LNCaP clone FGC (cell line): ENCODE data around the gene RSPO1.

Experiments used
- DNase-seq: peaks from one replicate; pipeline ENCODE4 v3.0.0-alpha.2; 2011; ENCODE audit warnings: low read depth
- H3K4me3 ChIP-seq: 2 replicates; pipeline ENCODE4 v1.5.1; 2011; ENCODE audit warnings: mild to moderate bottlenecking, low read depth, low read length, control low read depth
- TF ChIP-seq, protein P1 (sequence below): IDR thresholded peaks from 2 replicates; pipeline ENCODE4 v1.5.1; 2012; ENCODE audit warnings: mild to moderate bottlenecking; ENCODE audit not compliant: control insufficient read depth, insufficient read depth; ENCODE audit errors: extremely low read depth

Gene RSPO1

DNA sequence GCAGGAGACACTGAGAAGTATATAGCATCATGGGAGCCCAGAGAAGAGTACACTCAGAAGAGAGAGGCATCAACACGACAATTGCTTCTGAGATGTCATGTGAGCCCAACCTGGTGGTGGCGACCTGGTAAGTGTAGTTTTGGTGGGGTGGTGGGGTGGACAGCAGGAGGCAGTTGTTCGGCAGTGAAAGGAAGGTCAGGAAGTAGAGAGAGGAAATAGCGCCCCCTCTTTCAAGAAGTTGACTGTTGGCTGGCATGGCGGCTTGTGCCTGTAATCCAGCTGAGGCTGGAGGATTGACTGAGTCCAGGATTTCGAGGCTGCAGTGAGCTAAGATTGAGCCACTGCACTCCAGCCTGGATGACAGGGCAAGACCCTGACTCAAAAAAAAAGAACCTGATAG, 12.6 kb downstream of the RSPO1 start:
- TF ChIP-seq, protein P1, sequence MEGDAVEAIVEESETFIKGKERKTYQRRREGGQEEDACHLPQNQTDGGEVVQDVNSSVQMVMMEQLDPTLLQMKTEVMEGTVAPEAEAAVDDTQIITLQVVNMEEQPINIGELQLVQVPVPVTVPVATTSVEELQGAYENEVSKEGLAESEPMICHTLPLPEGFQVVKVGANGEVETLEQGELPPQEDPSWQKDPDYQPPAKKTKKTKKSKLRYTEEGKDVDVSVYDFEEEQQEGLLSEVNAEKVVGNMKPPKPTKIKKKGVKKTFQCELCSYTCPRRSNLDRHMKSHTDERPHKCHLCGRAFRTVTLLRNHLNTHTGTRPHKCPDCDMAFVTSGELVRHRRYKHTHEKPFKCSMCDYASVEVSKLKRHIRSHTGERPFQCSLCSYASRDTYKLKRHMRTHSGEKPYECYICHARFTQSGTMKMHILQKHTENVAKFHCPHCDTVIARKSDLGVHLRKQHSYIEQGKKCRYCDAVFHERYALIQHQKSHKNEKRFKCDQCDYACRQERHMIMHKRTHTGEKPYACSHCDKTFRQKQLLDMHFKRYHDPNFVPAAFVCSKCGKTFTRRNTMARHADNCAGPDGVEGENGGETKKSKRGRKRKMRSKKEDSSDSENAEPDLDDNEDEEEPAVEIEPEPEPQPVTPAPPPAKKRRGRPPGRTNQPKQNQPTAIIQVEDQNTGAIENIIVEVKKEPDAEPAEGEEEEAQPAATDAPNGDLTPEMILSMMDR: no peak
- no peak overlapping the region for H3K4me3 ChIP-seq
- DNase-seq: no peak

DNA sequence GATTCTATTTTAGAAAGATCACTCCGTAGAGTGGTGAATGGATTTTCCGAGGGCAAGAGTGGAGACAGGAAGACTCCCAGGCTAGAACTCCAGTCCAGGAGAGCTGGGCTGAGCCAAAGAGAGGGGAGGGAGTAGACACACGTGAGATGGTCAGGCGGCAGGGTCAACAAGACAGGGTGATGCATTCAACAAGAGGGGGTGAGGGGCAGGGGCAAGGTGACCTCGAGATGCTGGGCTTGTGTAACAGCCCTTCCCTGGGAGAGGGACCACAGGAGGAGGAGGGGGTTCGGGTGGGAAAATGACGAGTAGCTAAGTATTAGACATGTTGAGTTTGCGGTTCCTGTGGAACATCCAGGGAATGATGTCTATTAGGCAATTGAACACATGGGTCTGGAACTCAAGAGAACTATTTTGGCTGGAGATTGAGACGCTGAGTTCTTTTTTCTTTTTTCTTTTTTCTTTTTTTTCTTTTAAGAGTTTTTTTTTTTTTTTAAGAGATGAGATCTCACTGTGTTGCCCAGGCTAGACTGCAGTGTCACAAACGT, 13.3 kb downstream of the RSPO1 start:
- DNase-seq: no peak
- H3K4me3 ChIP-seq: no peak overlapping the region

DNA sequence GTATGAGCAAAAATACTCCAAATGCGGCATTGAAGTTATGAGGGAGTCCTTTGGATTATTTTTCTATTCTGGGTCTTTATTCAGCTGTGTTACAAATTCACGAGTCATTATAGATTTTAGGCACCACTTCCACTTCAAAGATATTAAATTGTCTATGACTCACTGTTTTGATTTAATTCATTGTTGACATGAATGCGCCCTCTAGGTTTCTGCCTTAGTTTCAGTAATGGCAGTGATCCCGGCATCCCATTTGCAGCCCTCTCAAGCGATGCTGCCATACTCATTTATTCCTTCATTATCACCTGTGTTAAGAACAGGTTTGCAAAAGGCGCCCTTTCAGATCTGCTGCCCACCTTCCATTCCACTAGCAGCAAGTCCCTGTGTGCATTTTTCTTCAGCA, 14.0 kb downstream of the RSPO1 start:
- no peak for DNase-seq
- H3K4me3 ChIP-seq: no peak overlapping the region
- TF ChIP-seq, protein P1: no peak

More for the DNA sequence above, 13.3 kb downstream of the RSPO1 start:
- TF ChIP-seq, protein P1: no peak

DNA sequence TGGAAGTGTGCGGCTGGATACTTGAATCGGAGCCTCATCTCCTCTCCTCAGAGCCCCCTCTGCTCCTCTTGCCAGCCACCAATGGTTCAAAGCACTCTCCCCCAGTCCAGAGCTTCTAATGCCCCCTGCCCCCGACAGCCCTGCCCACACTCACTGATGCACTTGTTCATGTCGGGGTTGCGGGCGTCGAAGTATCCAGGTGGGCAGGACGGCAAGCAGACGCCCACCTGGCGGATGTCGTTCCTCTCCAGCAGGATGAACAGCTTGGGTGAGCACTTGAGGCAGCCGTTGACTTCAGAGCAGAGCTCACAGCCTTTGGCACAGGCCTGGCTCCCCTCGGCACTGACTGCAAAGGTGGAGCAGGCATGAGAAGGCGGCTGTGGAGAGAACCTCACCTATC, 18.4 kb downstream of the RSPO1 start:
- TF ChIP-seq, protein P1: no peak
- no peak for DNase-seq
- no peak overlapping the region for H3K4me3 ChIP-seq

DNA sequence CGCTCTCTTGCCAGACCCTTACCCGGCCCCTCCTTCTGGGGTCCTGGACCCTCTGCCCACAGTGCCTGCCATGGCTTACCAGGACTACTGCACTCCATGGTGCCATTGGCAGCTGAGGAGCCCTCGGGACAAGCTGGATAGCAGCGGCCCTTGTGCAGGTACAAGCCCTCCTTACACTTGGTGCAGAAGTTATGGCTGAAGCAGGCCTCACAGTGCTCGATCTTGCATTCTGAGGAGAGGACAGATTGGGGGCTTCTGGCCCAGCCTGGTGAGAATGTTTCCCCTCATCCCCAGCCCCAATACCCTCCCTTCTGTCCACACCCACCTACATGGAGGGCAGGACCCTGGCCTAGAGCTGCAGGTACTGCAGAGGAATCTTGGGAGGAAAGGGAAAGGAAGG, 20.6 kb downstream of the RSPO1 start:
- DNase-seq: no peak
- TF ChIP-seq, protein P1: no peak

DNA sequence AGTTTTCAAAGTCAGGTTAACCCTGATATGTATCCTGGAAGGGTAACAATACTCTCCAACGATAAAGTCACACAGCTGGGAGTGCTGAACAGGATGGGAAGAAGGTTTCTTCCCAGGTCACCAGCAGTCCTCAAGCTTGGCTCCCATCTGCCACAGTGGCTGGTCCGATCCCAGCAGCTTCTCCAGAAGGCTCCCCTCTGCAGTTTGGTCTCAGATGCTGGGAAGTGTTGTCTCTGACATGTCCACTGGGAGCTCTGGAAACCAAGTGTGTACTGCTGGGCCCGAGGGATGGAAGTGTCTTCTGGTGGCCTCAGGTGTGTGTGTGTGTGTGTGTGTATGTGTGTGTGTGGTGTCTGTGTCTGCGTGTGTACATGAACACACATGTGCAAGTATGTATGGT, 22.5 kb downstream of the RSPO1 start:
- no peak overlapping the region for H3K4me3 ChIP-seq
- TF ChIP-seq, protein P1: no peak
- no peak for DNase-seq

More for the DNA sequence above, 20.6 kb downstream of the RSPO1 start:
- no peak overlapping the region for H3K4me3 ChIP-seq

DNA sequence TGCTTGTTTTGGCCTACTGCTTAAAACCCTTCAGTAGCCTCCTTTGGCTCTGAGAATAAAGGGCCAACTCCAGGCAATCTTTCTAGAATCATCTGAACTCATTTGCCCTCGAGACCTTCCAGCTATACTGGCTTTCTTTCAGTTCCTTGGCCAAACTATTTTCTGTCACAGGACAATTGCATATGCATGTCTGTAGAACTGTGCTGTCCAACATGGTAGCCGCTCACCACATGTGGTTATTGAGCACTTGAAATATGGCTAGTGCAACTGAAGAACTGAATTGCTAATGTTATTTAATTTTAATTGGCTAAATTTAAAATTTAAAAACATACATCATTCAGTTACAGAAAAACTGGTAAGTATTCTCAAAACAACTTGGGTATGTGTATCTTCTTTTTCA, 24.7 kb downstream of the RSPO1 start:
- no peak overlapping the region for H3K4me3 ChIP-seq
- no peak for DNase-seq
- TF ChIP-seq, protein P1: no peak
